LNCaP clone FGC (cell line): ENCODE measurements around the gene TBL1XR1.
A peak's percentile ranks its signal among the peaks of the same experiment; 100 is the strongest.

ENCODE experiments used
- DNase-seq: peaks from one replicate; pipeline ENCODE4 v3.0.0-alpha.2; 2011; ENCODE audit warnings: low read depth
- H3K4me3 ChIP-seq: 2 replicates; pipeline ENCODE4 v1.5.1; 2011; ENCODE audit warnings: mild to moderate bottlenecking, low read depth, low read length, control low read depth
- TF ChIP-seq, protein P1 (sequence below): IDR thresholded peaks from 2 replicates; pipeline ENCODE4 v1.5.1; 2012; ENCODE audit warnings: mild to moderate bottlenecking; ENCODE audit not compliant: control insufficient read depth, insufficient read depth; ENCODE audit errors: extremely low read depth

Gene TBL1XR1

DNA sequence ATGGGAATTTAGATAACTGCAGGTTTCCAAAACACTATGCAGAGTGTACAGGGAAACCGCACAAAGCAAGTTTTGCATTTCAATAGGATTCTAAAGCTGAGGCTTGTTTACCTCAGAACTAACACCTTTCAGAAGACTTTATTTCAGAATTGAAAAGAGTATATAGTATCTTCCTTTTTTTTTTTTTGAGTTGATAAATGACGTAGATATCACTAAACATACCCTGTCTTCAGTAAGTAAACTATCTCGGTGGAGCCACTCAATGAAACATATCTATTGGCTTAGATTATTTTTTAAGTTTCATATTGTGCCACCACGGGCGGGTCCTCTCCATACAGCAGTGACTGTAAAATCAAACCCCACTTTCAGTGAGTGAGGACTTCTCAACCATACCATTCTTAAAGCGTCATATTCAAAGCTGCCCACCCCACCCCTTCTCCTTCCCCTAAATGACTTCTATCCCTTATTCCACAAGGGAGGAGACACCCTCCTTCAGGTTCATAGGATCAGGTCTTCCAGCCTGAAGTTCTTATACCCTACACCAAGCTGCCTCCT lies 2.0 kb upstream of the TBL1XR1 start:
- no peak overlapping the region for H3K4me3 ChIP-seq
- TF ChIP-seq, protein P1, sequence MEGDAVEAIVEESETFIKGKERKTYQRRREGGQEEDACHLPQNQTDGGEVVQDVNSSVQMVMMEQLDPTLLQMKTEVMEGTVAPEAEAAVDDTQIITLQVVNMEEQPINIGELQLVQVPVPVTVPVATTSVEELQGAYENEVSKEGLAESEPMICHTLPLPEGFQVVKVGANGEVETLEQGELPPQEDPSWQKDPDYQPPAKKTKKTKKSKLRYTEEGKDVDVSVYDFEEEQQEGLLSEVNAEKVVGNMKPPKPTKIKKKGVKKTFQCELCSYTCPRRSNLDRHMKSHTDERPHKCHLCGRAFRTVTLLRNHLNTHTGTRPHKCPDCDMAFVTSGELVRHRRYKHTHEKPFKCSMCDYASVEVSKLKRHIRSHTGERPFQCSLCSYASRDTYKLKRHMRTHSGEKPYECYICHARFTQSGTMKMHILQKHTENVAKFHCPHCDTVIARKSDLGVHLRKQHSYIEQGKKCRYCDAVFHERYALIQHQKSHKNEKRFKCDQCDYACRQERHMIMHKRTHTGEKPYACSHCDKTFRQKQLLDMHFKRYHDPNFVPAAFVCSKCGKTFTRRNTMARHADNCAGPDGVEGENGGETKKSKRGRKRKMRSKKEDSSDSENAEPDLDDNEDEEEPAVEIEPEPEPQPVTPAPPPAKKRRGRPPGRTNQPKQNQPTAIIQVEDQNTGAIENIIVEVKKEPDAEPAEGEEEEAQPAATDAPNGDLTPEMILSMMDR, result no peak
- DNase-seq, result no peak

DNA sequence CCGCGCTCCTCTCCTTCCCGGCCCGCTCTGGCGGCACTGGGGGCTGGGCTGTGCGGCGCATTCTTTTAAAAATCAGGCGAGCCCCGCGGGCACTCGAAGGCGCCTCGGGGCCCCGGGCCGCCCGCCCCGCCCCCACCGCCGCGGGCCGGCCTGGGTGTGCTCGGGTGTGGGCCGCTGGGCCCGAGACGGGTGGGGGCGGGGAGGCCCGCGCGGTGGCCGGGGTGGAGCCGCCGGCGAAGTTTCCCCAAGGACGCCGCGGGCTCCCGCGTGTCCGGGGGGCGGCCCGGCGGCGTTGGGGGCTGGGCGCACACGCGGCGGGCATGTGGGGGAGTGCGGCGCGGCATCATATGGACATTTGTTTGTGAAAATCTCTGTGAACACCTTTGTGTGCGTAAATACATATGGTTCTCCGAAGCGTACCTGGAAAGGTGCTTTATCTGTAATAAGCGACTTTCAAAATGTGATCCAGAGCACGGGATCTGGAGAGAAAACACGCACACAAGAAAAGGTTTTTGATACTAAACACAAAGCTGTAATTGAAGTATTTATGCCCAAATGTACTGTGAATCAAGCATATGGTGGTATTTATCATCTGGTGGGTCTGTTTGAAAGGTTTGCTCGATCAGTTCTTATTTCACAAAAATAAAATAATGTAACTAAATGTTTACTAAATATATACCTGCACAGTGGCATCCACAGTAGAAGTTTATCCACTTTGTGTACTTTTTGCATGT lies 612 bp upstream of the TBL1XR1 start:
- TF ChIP-seq, protein P1, result no peak
- no peak for DNase-seq
- H3K4me3 ChIP-seq, result peak overlapping the region; percentile 93

DNA sequence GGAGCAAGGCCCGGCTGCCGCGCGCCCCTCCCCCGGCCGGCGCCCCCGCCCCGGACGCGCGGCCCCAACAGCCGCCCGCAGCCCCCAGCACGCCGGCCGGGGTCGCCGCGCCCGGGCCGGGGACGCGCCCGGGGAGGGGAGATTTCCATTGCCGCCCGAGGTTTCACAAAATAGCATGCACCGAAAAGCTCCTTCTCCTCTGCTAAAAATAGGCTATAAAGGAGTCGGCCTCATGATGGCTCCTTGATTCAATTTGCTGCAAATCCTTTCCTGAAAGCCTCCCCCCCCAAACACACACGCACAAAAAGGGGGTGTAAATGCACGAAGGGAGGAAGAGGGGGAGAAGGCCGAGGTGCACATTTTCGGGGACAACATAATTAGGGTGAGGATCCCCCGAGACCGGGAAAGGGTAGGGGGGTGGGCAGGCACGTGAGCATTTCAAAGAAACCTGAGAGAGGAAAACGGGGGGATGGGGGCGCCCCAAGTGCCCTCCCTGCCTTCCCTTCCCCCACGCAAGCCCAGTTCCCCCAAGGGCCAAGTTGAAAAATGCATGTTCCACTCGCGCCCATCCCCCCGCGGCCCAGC lies 734 bp downstream of the TBL1XR1 start:
- TF ChIP-seq, protein P1, result no peak
- H3K4me3 ChIP-seq, result peak overlapping the region; percentile 93
- no peak for DNase-seq

DNA sequence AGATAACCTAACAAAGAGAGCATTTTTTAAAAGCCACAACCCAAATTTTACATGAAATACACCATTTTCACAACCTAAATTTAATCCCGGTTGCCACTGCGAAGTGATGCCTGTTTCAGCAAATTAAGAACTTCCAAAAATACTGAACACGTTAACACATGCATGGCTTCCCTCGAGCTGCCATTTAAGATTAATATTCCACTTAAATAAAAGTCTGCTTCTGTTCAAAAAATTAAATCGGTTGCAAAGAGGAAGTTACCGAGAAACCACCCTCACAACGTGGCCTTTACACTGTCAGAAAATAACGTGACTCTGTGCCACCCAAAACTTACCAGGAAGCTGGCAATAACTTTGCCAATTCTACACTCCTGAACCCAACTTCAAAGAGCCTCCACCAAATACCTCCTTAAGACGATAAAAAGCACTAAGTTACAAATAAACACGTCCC lies 1.2 kb downstream of the TBL1XR1 start:
- no peak for DNase-seq
- TF ChIP-seq, protein P1, result no peak
- peak overlapping the region; percentile 93 for H3K4me3 ChIP-seq

DNA sequence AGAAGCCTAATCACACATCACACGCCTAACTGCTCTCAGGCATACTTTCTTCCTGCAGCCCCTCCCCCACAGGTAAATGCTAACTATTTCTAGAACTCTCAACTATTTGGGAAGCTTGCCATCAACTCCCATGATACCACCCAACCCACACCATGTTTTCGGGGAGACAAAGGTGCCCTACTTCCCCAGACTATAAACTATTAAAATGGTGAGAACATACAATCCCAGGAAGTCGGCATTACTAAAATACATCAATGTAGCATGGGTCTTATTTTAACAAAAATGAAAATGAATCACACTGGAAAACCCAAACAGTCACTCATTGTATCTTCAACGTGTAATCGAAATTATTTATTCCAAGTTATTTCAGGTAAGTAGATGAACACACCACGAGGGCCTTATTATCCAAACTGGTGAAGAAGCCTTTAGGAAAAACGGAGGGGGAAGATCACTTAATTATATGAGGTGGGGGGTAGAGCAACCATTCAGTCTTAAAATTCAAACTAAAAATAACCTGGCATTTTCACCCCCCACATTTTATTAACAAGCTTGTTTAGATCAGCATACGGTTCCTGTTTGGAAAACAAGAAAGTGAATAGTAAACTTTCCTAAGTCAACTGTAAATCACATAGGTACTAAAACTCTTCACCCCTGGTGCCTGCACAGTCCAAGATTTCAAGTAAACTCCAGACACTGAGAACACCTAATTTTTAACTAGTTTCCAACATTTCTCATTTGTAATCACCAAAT lies 1.9 kb downstream of the TBL1XR1 start:
- peak overlapping the region; percentile 93 for H3K4me3 ChIP-seq
- no peak for DNase-seq
- TF ChIP-seq, protein P1, result no peak

DNA sequence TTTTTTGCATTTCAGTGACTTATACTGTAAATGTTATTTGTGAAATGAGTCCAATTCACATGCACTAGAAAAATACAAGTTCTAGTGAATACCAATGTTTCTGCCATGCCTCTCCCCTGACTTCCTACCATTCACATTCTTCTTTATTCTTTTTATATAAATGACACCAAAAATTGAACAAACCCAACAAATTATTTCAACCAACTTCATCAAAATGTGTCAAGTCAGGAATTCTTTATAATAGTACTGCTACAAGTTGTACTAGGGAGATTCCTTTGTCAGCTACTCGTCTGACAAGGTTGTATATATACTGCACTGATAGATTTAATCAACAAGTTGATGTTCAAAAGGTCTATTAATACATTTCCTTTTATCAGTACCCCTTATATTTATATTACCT lies 3.0 kb downstream of the TBL1XR1 start:
- TF ChIP-seq, protein P1, result no peak
- H3K4me3 ChIP-seq, result peak overlapping the region; percentile 93
- no peak for DNase-seq
